ENCODE results near the gene CLCNKA.
"Not testable (repeated sequence)": the region's sequence is repeated elsewhere in the genome, so short reads cannot be mapped to it uniquely, and the experiment has no call there.

GRCh38 chr1:16036461-16036860 lies 14.6 kb downstream of the CLCNKA start:
- not testable (repeated sequence) for TF ChIP-seq CTCF, POLR2A (IDR thresholded peaks at IDR 0.05)

All from right lobe of liver (tissue), 4 donors.